Activated CD4-positive, CD25-positive, alpha-beta regulatory T cell treated with anti-CD3 and anti-CD28 coated beads, Interleukin-2, amount 50 U/mL, for 16 hours (primary cell): ENCODE measurements around the gene FRMD4B.
A peak's percentile ranks its signal among the peaks of the same experiment; 100 is the strongest.

ENCODE experiments used
- DNase-seq: peaks from one replicate; pipeline ENCODE4 v3.0.0-alpha.2; 2020; ENCODE audit warnings: low read depth, low spot score

FRMD4B gene

DNA sequence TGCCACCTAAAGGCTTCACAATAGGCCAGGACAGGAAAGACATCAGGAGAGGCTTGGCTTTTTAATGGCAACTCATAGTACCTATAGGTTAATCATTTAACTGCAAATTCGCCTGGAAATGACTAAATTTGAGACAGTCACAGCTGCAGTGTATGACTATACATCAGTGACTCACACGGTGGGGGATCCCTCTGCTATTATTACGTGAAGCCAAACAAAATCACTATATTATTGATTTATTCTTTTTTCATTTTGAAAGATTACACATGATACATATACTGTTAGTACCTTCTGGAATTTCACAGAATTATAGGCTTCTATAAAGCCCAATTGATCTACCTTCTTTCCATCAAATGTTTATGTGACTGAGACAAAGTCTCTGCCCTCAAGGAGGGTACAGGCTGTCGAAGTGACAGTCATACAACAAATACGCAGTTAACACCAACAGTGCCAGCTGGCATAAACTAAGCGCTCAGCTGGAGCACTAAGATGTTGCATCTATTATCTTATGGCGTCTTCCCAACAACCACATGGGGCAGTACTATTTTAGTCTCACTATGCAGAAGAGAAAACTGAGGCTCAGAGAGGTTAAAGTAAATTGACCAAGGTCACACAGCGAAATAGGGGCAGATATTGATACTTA is 181.5 kb downstream of the FRMD4B start:
- peak; percentile 36 for DNase-seq

DNA sequence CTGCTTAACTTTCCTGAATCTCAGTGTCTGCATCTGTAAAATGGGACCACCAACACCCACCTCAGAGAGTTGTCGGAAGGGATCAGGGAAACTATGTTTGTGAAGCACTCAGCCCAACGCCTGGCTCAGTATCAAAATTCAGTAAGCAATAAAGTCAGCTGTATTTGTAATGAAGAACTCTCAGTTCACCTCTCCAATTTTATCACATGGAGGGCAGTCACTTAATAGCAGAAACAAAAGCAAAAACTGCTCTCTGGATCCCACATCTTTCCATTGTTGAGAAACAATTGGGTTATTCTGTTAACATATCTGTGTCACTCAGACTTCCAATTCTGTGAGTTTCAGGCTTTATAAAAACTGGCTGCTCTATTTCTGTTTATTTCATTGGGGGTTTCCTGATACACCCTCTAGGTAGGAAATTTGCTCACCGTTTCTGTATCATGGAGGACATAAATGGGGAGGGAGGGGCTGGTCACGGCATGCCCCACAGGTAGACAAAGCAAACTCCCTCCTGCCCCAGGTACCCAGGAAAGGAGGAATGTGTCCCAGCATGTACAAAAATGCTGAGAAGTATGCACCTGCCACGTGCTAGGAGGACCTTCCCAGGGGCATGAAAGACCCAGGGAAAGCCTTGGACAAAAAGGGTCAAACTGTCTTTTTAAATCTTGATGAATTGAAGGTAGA is 182.1 kb downstream of the FRMD4B start:
- no peak for DNase-seq

- no peak for DNase-seq
Measured at GRCh38 chr3:69201658-69202057, 184.2 kb downstream of the FRMD4B start.

GRCh38 chr3:69200384-69201068 is 185.4 kb downstream of the FRMD4B start:
- DNase-seq: peak; percentile 20

DNA sequence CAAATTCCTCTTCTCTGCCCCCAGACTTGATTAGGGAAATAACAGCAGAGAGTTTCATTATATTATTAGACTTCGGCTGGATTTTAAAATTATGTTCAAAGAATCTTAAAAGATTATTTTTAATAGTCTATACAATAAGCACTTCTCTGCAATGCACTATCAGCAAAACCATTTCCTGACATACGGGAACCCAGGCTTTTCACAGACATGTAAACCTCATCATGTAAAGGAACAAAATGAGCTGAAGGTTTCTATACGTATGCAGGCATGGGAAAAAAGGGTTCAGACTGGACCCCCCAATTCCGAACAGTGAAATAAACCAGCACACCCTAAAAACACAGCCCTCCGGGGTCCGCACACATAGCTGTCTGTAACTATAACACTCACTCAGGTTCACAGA is 185.9 kb downstream of the FRMD4B start:
- no peak for DNase-seq

DNA sequence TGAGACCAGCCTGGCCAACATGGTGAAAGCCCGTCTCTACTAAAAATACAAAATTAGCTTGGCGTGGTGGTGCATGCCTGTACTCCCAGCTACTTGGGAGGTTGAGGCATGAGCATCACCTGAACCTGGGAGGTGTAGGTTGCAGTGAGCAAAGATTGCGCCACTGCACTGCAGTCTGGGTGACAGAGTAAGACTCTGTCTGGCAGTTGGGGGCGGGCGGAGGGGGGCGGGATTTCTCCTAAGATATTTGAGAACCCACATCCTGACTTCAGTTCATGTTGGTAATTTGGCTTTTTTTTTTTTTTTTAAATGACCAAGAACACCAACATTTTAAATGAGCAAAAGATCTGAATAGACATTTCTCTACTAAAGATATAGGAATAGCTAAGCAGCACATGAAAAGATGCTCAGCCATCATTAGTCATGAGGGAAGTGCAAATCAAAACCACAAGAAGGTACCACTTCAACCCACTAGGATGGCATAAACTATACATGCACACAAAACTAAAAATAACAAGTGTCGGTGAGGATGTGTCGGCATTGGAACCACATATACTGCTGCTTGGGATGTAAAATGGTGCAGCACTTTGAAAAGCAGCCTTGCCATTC is 187.9 kb downstream of the FRMD4B start:
- peak; percentile 36 for DNase-seq

- DNase-seq: no peak
Measured at GRCh38 chr3:69197455-69197854, 188.4 kb downstream of the FRMD4B start.

GRCh38 chr3:69196876-69197275 is 189.0 kb downstream of the FRMD4B start:
- no peak for DNase-seq

GRCh38 chr3:69194431-69195165 is 191.3 kb downstream of the FRMD4B start:
- DNase-seq: no peak

GRCh38 chr3:69193749-69194148 is 192.1 kb downstream of the FRMD4B start:
- DNase-seq: no peak

GRCh38 chr3:69191516-69191915 is 194.4 kb downstream of the FRMD4B start:
- DNase-seq: no peak

GRCh38 chr3:69189487-69189886 is 196.4 kb downstream of the FRMD4B start:
- no peak for DNase-seq

- no peak for DNase-seq
Measured at GRCh38 chr3:69186575-69187093, 199.3 kb downstream of the FRMD4B start.

GRCh38 chr3:69182588-69183316 is 203.1 kb downstream of the FRMD4B start:
- DNase-seq: no peak

GRCh38 chr3:69181592-69182211 is 204.2 kb downstream of the FRMD4B start:
- DNase-seq: no peak

- DNase-seq: no peak
Measured at GRCh38 chr3:69180869-69181591, 204.9 kb downstream of the FRMD4B start.

DNA sequence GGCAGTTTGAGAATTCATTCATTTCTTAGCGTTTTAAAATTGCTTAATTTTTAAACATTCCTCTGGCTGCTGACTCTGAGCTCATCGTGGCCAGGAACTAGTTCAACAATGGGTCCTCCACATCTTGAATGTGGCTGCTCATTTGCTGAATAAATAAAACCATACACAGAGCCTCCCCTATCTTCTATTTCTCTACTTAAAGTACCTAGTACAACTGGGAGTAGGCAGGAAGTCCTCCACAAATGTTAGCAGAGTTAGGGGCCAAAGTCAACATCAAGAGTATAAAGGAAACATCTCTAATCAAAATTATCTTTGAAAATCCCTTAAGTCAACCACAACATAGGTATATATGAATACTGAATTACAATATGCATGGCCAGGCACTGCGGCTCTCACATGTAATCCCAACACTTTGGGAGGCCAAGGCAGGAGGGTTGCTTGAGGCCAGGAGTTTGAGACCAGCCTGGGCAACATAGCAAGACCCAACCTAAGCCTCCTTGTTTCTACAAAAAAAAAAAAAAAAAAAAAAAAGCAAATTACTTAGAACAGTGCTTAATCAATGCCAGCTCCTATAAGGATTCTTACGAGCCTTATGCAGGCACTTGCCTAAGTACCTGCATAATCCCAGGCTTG is 206.0 kb downstream of the FRMD4B start:
- no peak for DNase-seq

DNA sequence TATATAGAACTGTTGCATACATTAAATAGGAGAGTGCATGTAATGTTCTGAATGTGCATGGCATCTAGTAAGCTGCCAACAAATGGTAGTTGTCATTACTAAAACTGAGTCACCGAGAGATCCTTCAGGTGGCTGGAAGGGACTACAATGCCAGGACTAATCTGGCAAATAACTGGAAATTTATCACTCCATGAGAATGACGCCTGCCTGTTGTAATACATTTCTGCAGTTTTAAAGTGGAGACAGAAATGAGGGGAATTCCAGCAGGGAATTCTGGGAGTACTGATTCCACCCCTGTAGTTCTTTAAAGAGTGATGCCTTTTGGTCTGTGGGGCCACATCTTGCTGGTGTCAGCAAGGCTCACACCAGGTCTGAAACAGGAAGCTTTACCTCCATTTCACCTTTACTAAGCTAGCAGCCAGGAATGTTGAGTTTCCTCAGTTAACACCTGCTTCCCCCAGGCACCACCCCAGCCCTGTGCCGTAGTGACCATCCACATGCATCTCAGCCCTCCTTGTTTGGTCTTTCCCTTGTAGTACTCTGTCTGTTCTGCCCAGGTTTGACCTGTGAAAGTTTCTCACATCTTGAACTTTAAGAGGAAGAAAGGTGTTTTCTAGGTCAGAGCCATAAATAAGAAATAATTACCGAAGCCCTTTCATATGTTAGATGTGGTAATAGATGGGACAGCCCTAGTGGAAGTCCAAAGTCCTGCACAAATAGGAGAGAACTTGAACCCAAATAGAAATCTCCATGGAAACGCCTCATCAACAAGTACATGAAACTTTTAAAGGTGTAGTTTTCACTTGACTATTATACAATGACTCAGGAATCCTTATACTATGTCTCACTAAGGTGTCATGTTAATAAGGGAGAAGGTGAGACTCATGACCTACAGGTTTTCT is 206.8 kb downstream of the FRMD4B start:
- no peak for DNase-seq
